ENCODE measurements around the gene PRELP.

- no peak for TF ChIP-seq EZH2phosphoT487 (IDR thresholded peaks at IDR 0.05; ENCODE audit: low read length)
- TF ChIP-seq, protein P1, sequence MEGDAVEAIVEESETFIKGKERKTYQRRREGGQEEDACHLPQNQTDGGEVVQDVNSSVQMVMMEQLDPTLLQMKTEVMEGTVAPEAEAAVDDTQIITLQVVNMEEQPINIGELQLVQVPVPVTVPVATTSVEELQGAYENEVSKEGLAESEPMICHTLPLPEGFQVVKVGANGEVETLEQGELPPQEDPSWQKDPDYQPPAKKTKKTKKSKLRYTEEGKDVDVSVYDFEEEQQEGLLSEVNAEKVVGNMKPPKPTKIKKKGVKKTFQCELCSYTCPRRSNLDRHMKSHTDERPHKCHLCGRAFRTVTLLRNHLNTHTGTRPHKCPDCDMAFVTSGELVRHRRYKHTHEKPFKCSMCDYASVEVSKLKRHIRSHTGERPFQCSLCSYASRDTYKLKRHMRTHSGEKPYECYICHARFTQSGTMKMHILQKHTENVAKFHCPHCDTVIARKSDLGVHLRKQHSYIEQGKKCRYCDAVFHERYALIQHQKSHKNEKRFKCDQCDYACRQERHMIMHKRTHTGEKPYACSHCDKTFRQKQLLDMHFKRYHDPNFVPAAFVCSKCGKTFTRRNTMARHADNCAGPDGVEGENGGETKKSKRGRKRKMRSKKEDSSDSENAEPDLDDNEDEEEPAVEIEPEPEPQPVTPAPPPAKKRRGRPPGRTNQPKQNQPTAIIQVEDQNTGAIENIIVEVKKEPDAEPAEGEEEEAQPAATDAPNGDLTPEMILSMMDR (IDR thresholded peaks at IDR 0.05; ENCODE audit: low read length) = no peak
- TF ChIP-seq EZH2 (optimal IDR thresholded peaks at IDR 0.05; ENCODE audit: low read depth, low read length) = no peak
Measured at GRCh38 chr1:203528063-203528462, 52.5 kb downstream of the PRELP start.
